Stimulated activated CD4-positive, alpha-beta T cell treated with anti-CD3 and anti-CD28 coated beads, Interleukin-1b, Interleukin-23, amount 100 ng/mL, for 1 hour (primary cell): ENCODE results near the gene WFDC5.
"Not testable (repeated sequence)": the region's sequence is repeated elsewhere in the genome, so short reads cannot be mapped to it uniquely, and the experiment has no call there.

Source experiments
- DNase-seq, 2 donors: peaks; one replicate each; pipeline ENCODE4 v3.0.0-alpha.2; 2020; ENCODE audit warnings: low read depth in 2 of 2

The WFDC5 gene

DNA sequence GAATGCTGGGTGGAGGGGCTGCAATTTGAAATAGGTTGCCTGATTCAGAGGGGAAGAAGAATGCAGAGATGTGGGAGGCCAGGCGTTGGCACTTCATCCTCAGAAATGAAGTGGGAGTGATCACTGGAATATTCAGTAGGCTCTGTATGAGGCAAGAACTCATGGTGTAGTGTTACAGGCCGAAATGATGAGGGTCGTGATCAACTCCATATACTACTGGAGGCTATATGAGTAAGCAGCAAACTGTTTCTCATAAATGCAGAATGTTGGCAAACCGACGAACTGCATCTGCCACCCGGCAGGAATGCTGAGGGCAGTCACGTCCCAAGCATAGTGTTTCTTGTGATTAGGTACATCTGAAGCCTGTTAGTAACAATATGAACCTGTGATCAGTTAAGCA lies 26.7 kb downstream of the WFDC5 start:
- no peak for DNase-seq

DNA sequence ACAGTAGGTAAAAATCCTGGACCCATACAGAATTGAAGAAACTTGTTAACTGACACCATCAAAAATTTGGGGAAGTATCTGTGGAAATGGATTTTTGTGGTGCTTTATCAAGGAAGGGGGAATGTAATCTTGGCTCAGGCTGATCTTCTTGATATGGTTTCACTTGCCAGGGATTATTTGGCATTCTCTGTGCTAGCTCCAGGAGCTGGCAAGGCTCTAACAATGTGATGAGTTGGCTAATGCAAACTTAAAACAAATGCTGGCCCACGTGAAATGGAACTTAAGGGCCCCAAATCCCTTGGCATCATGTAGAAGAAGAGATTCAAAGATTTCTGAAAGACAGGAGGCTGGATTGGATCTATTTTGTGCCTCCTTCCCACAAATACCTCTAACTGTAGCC lies 27.2 kb downstream of the WFDC5 start:
- DNase-seq, result no peak

DNA sequence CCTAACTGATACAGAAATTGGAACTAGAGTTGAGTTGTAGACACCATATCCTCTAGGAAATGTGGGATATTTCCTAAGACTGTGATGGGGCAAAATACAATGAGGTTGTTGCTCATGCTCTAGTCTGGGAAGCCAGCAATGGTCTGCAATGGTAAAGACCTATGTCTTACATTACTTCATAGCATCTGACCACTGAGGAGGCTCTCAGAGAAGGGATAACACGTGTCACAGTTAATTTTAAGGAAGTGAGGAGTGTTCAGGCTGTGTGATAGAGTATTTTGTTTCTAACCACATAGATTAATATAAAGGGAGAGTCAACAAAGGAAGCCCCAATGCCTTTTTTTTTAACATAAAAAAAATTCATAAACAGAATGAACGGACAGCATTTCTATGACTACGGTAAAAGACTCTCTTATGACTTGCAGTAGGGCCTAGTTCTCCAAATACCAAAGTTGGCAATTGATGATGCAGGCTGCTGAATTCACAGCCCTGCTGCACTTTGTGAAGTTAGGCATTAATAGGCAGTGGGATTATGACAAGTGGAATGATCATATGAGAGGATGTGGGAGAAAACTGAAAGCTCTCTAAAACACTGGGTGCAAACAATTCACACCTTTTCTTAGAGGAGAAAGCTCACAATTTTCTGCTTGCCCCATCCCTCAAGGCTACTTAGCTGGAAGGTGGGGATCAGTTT lies 27.7 kb downstream of the WFDC5 start:
- no peak for DNase-seq

DNA sequence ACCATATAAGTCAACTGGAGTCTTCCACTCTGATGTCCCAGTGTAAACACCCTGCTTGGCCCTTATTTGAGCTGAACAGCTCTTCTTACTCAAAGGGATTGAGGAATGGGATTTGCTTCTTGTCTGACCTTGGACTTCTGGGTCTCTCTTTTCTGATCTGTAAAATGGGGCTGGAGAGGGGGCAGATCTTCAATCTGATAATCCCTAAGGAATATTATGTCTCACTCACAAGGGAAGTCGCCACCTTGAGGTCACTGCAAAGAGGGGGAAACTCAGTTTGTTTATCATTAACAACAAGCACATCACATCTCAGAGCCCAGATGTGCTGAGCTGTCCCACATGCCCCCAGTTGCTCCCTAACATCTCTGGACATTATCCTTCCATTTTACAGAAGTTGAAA lies 29.1 kb downstream of the WFDC5 start:
- DNase-seq, result no peak

DNA sequence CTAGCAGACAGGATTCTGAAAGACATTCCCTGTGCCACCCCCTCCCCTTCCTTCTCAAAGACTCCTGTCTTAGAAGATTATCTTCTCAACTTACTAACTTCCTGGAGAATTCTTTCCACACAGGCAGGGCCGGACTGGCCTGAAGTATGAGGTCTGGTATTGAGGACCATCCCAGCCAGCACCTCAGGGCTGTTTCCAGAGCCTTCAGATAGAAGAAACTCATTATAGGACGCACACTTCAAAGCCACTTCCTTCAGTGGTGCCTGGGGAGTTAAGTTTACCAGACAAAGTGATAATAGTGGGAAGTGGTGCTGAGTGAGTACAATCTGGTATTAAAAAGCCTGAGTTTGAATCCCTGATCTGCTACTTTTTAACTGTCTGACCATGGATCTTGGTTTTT lies 29.7 kb downstream of the WFDC5 start:
- no peak for DNase-seq

DNA sequence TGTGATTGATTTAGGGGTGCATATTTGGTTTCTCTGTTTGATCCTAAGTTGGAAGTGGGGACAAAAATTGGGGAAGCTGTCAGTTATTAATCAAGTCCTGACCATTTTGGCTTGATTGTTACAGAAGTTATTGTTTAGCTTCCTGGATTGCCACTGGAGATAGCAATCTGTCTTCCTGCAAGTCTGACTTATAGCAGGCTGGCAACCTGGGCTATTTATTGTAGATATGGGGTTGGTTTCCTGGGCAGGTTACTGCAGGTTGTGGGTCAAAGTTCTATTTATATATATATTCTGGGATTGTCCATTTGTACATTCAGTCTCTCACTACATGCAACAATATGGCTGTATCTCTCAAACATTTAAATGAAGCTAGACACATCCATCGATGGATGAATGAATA lies 31.8 kb downstream of the WFDC5 start:
- no peak for DNase-seq

DNA sequence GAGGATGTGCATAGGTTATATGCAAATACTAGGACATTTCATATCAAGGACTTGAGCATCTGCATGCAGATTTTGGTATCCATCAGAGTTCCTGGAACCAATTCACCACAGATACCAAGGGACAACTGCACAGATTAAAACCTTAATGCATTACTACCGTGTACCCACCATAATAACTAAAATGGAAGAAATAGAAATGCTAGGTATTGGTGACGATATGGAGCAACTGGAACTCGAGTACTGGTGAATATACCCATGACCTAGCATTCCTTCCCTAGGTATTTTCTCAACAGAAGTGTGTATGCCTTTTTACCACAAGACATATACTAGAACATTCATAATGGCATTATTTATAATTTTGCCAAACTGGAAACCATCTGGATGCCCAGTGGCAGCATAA lies 32.5 kb downstream of the WFDC5 start:
- DNase-seq, result no peak

DNA sequence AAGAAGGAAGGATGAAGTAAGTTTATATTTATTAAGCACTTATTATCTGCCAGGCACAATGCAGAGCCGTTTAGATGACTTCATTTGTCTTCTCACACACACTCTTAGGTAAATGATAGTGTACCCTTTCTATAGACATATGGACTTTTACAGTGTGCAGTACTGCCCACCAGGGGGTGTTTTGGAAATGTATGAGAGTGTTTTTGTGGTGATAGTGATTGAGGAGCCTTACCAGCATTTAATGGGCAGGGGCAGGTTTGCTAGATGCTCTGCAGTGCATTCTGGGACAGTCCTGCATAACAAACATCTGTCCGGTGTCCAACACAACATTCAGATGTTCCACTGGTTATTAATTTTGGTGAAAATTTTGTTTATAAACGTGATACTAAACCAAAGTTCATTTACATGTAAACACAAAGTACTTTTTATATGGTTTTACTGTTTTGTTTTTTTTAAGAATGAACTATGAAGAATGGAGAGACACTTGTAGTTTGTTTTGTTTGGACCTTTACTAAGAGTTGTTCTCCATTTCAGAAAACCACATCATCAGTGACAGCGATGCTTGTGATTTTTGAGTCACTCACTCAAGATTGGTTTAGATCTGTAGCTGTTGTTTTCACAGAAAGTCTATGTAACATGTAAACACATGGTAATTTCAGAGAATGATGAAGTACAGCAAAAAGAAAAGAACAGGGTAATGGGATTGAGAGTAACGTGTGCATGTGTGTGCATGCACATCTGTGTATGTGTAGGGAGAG lies 33.9 kb downstream of the WFDC5 start:
- DNase-seq, result no peak

DNA sequence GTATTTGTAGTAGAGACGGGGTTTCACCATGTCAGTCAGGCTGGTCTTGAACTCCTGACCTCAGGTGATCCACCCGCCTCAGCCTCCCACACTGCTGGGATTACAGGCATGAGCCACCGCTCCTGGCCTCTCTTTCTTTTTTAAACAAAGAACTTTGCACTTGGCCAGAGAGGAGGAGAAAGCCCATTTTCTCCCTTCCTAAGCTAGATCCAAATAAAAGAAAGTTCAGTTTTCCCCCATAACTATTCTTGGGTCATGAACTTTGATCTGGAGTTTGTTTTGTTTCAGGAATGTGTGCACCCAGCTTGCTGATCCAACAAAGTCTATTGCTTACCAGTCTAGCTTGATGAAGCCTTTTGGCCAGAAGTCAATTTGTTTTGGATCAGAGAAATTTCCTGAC lies 37.4 kb downstream of the WFDC5 start:
- no peak for DNase-seq

DNA sequence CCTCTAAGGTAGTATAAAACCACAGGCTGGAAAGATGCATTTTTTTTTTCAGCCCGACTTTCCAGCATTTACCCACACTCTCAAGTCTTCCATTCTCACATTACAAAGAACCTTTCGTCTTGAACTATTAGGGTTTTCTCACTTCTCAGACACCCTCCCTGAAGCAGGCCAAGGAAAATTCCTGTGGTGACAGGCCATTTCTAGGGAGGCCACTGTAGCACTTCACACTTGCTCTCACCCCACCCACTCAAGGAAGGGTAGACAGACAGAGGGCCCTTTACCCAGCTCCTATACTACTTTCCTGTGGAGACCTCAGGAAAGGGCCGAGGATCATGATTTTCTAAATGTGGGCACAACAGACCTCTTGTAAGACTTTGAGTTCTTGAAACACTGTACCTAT lies 41.8 kb downstream of the WFDC5 start:
- no peak for DNase-seq

DNA sequence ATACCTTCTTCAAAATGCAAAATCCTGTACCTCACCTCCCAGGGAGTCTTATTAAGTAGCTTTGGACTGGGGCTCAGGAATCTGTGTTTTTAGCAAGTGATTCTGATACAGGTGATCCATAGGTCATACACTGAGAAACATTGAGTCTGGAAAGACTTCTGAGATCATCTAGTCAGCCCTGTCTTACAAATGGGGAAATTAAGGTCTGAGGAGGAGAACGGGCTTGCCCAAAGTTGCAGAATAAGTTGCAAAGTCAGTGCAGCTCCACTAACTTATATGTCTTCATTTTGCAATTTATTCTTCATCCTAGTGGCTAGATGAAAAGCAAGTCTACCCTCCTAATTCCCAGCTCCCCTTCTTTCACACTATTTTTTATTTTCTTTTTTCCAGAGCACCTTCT lies 42.9 kb downstream of the WFDC5 start:
- DNase-seq, result no peak

DNA sequence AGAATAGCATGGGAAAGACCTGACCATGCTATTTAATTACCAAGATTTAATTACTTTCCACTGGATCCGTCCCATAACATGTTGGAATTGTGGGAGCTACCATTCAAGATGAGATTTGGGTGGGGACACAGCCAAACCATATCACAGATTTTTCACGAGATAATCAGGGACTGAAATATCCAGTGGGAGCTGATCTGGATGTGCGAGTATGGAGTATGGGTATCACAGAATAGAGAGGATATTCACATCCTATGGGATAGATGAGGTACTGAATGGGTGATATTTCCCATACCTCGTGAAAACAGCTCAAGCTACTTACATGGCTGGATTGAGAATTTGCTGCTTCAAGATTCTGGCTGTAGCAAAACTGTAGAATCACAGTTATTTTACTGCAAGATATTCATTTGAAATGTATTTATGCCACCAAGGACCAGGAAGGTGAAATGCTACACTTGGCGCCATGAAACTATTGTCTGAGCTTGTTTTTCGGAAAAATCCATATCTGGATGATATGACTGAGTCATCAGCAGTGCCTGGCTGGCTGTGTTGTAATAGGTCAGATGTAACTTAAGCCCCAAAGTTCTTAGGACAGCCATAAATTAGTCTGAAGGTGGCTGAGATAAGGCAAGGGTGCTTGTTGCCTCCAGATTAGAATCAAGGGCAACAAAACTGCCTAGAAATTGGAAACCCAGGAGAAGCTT lies 43.9 kb downstream of the WFDC5 start:
- DNase-seq, result no peak

DNA sequence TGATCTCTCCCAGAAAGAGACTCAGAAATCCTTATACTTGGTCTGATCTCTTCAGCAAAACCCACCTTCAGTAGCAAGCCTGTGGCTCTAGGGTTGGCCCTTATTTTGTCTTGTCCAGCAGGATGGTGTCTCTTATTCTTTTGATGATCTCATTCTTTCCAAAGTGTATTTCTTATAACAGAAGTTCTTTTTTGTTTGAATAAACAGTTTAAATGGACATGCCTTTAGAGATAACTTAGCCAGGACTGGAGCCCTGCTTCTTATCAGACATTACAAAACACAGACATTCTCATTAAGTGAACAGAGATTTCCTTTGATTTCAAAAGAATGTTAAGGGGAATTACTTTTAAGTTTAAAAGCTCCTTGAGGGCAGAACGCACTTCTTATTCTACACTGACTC lies 45.7 kb downstream of the WFDC5 start:
- DNase-seq, result no peak

DNA sequence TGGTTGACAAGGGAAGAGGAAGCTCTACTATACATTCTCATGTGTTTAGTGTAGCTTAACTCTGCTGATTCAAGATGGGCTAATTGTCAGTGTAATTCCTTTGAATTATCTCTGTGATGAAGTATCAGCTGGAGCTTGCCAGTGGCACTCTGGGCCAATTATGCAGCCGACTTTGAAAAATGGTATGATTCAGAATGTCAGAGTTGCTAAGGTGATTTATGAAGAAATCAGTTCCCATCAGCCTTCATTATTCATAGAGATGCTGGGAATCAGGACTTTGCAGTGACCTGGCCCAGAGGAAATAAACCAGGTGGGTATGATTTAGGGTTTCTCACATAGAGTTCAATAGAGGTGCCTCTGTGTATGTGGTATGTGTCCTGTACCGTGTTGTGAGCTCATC lies 47.4 kb downstream of the WFDC5 start:
- DNase-seq, result no peak

DNA sequence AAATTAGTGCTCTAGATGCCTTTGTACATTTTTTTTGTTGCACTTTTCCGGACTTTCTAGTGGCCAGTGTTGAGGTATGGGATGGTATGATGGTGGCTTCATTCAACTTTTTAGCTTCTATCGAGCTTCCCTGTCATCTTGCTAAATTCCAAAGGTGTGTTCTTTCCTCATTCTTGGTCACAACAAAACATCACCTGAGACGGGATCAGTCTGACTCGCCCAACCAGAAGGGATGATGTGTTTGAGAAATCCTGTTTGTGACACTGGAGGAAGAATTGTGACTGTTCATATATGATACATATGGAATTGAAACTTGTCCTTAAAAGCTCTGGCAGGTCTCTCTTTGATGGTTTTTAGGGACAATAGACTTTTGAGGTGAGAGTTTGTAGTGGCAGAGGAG lies 47.9 kb downstream of the WFDC5 start:
- DNase-seq, result no peak

DNA sequence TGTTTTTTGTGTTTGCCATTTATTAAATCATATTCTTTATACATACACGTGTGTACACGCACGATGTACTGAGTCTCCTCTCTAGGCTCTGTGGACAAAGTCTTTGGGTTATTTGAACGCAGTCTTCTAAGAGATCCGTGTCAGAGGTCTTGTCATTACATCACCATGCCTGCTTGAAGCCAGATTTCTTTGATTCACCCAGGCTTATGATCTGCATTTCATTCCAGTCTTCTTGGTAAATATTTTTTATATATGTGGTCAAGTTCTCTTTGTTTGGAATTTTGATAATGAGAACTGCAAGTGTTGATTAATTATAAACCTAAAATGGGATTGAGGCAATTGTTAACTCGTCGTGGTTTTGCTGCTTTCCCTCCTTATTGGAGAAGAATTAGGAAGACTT lies 48.6 kb downstream of the WFDC5 start:
- DNase-seq, result no peak

DNA sequence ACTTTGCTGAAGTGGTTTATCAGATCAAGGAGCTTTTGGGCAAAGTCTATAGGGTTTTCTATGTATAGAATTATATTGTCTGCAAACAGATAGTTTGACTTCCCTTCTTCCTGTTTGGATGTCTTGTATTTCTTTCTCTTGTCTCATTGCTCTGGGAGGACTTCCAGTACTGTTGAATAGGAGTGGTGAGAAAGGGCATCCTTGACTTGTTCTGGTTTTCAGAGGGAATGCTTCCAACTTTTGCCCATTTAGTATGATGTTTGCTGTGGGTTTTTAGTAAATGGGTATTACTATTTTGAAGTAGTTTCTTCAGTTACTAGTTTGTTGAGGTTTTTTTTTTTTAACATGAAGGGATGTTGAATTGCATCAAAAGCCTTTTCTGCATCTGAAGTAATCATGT lies 50.2 kb downstream of the WFDC5 start:
- no peak for DNase-seq

DNA sequence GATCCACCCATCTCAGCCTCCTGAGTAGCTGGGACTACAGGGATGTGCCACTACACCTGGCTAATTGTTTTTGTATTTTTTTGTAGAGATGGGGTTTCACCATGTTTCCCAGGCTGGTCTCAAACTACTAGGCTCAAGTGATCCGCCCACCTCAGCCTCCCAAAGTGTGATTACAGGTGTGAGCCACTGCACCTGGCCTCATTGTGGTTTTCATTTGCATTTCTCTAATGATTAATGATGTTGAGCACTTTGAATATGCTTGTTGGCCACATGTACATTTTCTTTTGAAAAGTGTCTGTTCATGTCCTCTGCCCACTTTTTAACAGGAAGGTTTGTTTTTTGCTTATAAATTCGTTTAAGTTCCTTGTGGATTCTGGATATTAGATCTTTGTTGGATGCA lies 51.9 kb downstream of the WFDC5 start:
- DNase-seq, result not testable (repeated sequence)

DNA sequence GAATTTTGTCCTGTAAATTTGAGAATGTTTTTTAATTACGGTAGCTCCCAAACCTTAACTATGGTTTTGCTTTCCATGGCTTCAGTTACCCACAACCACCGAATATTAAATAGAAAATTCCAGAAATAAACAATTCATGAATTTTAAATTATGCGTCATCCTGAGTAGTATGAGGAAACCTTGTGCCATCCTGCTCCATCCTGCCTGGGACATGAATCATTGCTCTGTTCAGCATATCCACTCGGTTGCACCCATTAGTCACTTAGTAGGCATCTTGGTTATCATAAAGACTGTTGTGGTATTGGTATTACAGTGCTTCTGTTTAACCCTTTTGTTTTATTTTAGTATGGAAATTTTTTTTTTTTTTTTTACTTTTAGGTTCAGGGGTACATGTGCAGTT lies 53.7 kb downstream of the WFDC5 start:
- no peak for DNase-seq

DNA sequence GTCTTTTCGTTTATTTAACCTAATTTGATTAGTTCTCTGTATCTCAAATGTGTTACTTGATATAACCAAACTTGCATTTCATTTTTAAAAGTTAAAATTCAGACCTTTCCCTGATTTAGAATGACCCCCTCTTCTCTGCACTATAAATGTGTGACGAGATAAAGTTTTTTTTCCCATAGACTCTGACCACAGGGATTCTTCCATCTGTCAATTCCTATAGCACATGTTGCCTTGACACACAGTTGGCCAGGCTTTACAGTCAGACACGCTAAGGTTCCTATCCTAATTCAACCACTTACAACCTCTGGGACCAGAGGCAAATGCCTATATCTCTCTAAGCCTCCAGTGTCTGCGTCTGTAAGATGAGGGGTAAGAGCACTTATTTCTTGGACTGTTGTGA lies 54.7 kb downstream of the WFDC5 start:
- no peak for DNase-seq
